ENCODE measurements around the gene OR2A1.
A peak's percentile ranks its signal among the peaks of the same experiment; 100 is the strongest.
"Not testable (repeated sequence)": the region's sequence is repeated elsewhere in the genome, so short reads cannot be mapped to it uniquely, and the experiment has no call there.

OR2A1 gene

DNA sequence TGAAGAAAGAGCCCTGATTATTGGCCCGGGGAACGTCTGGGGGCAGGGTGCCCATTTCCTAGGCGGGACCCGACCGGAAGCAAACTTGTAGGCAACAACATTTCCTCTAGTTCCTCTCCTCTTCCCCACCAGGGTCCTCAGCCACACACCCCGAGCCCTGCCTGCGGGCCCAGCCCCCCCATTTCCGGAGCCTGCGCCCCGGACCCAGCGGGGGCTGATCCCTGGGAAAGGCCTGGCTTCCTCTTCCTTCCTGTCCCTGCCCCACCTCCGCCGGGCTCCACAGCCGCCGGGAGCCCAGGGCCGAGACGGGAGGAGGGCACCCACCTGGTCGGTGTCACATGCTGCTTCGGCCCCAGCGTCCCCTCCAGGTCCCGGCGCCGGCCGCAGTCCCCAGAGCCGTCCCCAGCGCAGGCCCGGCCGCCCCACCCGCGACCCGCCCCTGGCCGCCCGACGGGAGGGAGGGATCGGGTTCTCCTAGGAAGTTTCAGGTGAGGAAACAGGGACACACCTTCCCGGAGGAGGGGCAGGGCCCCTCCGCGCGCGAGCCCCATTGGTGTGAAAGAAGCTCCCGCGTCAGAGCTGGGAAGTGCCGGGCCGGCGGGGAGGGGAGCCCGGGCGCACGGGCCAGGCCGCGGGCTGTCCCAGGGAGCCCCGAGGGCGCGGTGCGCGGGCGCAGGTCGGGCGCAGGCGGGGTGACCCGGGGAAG lies 18.3 kb upstream of the OR2A1 start:
- H3K4me1 ChIP-seq (ENCODE audit: insufficient read depth, poor library complexity, severe bottlenecking); DNase-seq (ENCODE audit: low spot score); H3K27ac ChIP-seq (ENCODE audit: poor library complexity, severe bottlenecking); H3K9me3 ChIP-seq (ENCODE audit: severe bottlenecking); H3K36me3 ChIP-seq (ENCODE audit: low read depth); H3K27me3 ChIP-seq (ENCODE audit: insufficient read depth, poor library complexity, severe bottlenecking); H3K4me3 ChIP-seq (ENCODE audit: severe bottlenecking): not testable (repeated sequence)
- ATAC-seq (ENCODE audit: low read depth), result peak; percentile 93

GRCh38 chr7:144302578-144303303 lies 9.5 kb upstream of the OR2A1 start:
- not testable (repeated sequence) for H3K4me1 ChIP-seq (ENCODE audit: insufficient read depth, poor library complexity, severe bottlenecking); H3K4me3 ChIP-seq (ENCODE audit: severe bottlenecking); H3K27me3 ChIP-seq (ENCODE audit: insufficient read depth, poor library complexity, severe bottlenecking); H3K9me3 ChIP-seq (ENCODE audit: severe bottlenecking); H3K27ac ChIP-seq (ENCODE audit: poor library complexity, severe bottlenecking); DNase-seq (ENCODE audit: low spot score); H3K36me3 ChIP-seq (ENCODE audit: low read depth)
- peak; percentile 48; the same call in 2 of the 3 replicates for ATAC-seq (ENCODE audit: low read depth)

DNA sequence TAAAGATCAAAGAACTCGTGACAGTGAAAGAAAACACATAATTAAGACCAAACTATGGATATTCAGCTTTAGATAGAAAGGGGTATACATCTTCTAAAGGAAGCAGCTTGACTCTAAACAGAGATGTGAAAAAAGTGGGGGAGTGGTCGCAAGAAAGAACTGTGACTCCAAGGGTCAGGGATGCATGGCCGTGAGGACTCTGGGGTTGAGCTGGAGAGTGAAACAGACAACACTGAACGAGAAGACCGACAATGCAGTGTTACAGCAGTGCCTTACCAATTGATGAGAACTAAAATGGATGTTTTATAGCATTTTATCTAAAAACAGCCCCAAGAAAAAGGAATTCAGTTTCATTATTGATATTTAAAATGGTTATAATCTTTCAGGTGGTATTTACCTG lies 8.6 kb upstream of the OR2A1 start:
- not testable (repeated sequence) for H3K9me3 ChIP-seq (ENCODE audit: severe bottlenecking); H3K27me3 ChIP-seq (ENCODE audit: insufficient read depth, poor library complexity, severe bottlenecking); H3K4me3 ChIP-seq (ENCODE audit: severe bottlenecking); H3K4me1 ChIP-seq (ENCODE audit: insufficient read depth, poor library complexity, severe bottlenecking); H3K36me3 ChIP-seq (ENCODE audit: low read depth); H3K27ac ChIP-seq (ENCODE audit: poor library complexity, severe bottlenecking); DNase-seq (ENCODE audit: low spot score); ATAC-seq (ENCODE audit: low read depth)

- not testable (repeated sequence) for H3K4me3 ChIP-seq (ENCODE audit: severe bottlenecking); H3K27ac ChIP-seq (ENCODE audit: poor library complexity, severe bottlenecking); ATAC-seq (ENCODE audit: low read depth); H3K9me3 ChIP-seq (ENCODE audit: severe bottlenecking); H3K4me1 ChIP-seq (ENCODE audit: insufficient read depth, poor library complexity, severe bottlenecking); H3K36me3 ChIP-seq (ENCODE audit: low read depth); DNase-seq (ENCODE audit: low spot score); H3K27me3 ChIP-seq (ENCODE audit: insufficient read depth, poor library complexity, severe bottlenecking)
Measured at GRCh38 chr7:144305156-144305555, 7.1 kb upstream of the OR2A1 start.

DNA sequence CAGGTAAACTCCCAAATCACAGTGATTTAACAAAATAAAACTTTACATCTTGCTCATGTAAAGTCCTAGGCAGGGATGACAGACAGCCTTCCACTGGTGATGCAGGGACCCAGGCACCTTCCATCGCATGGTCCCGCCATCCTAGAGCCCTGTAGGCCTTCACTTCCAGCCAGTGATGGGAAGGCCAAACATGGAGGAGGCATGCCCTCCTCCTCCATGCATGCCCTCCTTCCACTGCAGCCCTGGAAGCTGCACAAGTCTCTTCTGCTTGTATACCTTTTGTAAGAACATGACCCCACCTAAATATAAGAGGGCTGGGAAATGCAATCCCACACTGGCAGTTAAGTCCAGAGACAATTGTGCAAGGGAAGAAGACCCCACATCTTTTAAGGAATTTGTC lies 2.5 kb upstream of the OR2A1 start:
- not testable (repeated sequence) for H3K27ac ChIP-seq (ENCODE audit: poor library complexity, severe bottlenecking); DNase-seq (ENCODE audit: low spot score); H3K9me3 ChIP-seq (ENCODE audit: severe bottlenecking); H3K4me1 ChIP-seq (ENCODE audit: insufficient read depth, poor library complexity, severe bottlenecking); H3K36me3 ChIP-seq (ENCODE audit: low read depth); H3K27me3 ChIP-seq (ENCODE audit: insufficient read depth, poor library complexity, severe bottlenecking); ATAC-seq (ENCODE audit: low read depth); H3K4me3 ChIP-seq (ENCODE audit: severe bottlenecking)

DNA sequence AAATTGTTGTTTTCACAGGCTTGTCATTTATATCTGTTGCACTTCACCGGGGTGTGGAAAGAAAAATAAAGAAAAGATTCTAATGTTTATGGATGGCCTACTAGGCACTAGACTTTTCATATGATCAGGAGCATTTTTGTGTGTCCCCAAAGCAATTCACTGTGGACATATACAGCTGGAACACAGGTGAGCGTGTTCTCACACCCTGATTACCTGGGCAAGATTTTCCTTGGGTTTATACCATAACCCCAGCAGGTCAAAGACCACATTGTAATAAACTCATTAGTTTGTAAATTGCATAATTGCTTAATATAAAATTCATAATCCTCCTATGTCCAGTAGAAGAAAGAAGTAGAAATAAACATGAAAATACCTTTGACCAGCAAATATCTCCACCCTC lies 1.0 kb upstream of the OR2A1 start:
- not testable (repeated sequence) for H3K4me3 ChIP-seq (ENCODE audit: severe bottlenecking); H3K27ac ChIP-seq (ENCODE audit: poor library complexity, severe bottlenecking); H3K4me1 ChIP-seq (ENCODE audit: insufficient read depth, poor library complexity, severe bottlenecking); ATAC-seq (ENCODE audit: low read depth); H3K9me3 ChIP-seq (ENCODE audit: severe bottlenecking); H3K36me3 ChIP-seq (ENCODE audit: low read depth); H3K27me3 ChIP-seq (ENCODE audit: insufficient read depth, poor library complexity, severe bottlenecking); DNase-seq (ENCODE audit: low spot score)

GRCh38 chr7:144317537-144317936 lies 5.3 kb downstream of the OR2A1 start:
- not testable (repeated sequence) for DNase-seq (ENCODE audit: low spot score); H3K27me3 ChIP-seq (ENCODE audit: insufficient read depth, poor library complexity, severe bottlenecking); H3K4me3 ChIP-seq (ENCODE audit: severe bottlenecking); H3K9me3 ChIP-seq (ENCODE audit: severe bottlenecking); H3K27ac ChIP-seq (ENCODE audit: poor library complexity, severe bottlenecking); H3K4me1 ChIP-seq (ENCODE audit: insufficient read depth, poor library complexity, severe bottlenecking); ATAC-seq (ENCODE audit: low read depth); H3K36me3 ChIP-seq (ENCODE audit: low read depth)

DNA sequence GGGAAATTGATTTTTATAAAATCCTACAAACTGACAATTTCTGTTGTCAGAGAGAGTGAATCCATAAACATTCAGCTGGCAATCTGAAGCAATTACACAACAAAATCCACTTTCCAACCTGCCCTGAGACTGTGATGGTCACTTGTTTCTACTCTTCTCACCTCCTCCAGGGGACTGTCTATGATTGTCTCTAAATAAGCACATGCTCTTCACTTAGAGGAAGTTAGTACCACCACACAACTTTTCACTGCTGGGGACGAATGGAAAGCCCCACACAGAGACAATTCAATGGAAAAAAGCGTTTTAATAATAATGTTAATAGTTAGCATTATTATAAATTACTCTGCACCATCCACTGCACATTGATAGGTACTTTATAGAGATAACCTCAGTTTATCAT lies 7.3 kb downstream of the OR2A1 start:
- not testable (repeated sequence) for ATAC-seq (ENCODE audit: low read depth); H3K9me3 ChIP-seq (ENCODE audit: severe bottlenecking); H3K27me3 ChIP-seq (ENCODE audit: insufficient read depth, poor library complexity, severe bottlenecking); H3K36me3 ChIP-seq (ENCODE audit: low read depth); H3K4me1 ChIP-seq (ENCODE audit: insufficient read depth, poor library complexity, severe bottlenecking); H3K4me3 ChIP-seq (ENCODE audit: severe bottlenecking); H3K27ac ChIP-seq (ENCODE audit: poor library complexity, severe bottlenecking); DNase-seq (ENCODE audit: low spot score)

DNA sequence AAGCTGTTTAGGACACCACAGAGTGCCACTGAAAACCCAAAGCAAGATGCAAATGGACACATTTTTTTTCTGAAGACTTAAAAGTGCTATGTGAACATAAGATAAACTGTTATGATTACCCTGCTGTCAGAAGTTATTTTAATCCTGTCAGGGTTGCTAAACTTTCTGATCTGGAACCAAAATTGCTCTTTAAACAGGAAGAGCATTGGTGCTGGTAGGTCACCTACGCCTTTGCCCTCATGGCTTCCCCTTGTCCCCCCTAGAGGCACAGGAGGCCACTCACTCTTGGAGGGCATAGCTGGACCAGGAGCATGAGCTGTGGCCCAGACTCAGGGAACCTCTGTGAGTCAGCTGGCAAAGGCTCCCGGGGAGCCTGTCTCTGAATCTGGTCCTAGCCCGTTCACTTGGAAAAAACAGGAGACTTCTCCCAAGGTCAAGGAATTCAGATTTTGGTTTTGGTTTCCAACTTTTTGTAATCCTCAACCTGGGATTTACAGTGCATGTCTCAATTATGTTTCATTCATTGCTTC lies 9.5 kb downstream of the OR2A1 start:
- not testable (repeated sequence) for H3K27me3 ChIP-seq (ENCODE audit: insufficient read depth, poor library complexity, severe bottlenecking); H3K9me3 ChIP-seq (ENCODE audit: severe bottlenecking); H3K4me3 ChIP-seq (ENCODE audit: severe bottlenecking); H3K4me1 ChIP-seq (ENCODE audit: insufficient read depth, poor library complexity, severe bottlenecking); DNase-seq (ENCODE audit: low spot score); H3K27ac ChIP-seq (ENCODE audit: poor library complexity, severe bottlenecking); H3K36me3 ChIP-seq (ENCODE audit: low read depth)
- peak; percentile 22; the same call in 1 of the 3 replicates for ATAC-seq (ENCODE audit: low read depth)

GRCh38 chr7:144323359-144323758 lies 11.1 kb downstream of the OR2A1 start:
- peak; percentile 42 for DNase-seq (ENCODE audit: low spot score)
- H3K4me1 ChIP-seq (ENCODE audit: insufficient read depth, poor library complexity, severe bottlenecking); H3K9me3 ChIP-seq (ENCODE audit: severe bottlenecking); H3K27ac ChIP-seq (ENCODE audit: poor library complexity, severe bottlenecking); H3K4me3 ChIP-seq (ENCODE audit: severe bottlenecking); H3K27me3 ChIP-seq (ENCODE audit: insufficient read depth, poor library complexity, severe bottlenecking); H3K36me3 ChIP-seq (ENCODE audit: low read depth); ATAC-seq (ENCODE audit: low read depth): not testable (repeated sequence)

DNA sequence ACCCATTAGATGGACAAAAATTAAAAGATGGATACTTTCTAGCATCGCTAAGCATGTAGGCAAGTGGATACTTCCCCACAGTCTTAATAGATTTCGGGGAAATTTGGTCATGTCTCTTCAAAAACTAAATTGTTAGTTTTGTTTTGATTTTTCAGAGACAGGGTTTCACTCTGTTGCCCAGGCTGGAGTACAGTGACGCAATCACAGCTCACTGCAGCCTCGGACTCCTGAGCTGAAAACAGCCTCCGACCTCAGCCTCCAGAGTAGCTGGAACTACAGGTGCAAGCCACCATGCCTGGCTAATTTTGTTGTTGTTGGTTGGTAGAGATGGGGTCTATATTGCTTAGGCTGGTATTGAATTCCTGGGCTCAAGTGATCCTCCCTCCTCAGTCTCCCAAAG lies 13.6 kb downstream of the OR2A1 start:
- H3K4me3 ChIP-seq (ENCODE audit: severe bottlenecking); H3K27me3 ChIP-seq (ENCODE audit: insufficient read depth, poor library complexity, severe bottlenecking); H3K9me3 ChIP-seq (ENCODE audit: severe bottlenecking); H3K4me1 ChIP-seq (ENCODE audit: insufficient read depth, poor library complexity, severe bottlenecking); H3K27ac ChIP-seq (ENCODE audit: poor library complexity, severe bottlenecking); ATAC-seq (ENCODE audit: low read depth); H3K36me3 ChIP-seq (ENCODE audit: low read depth): not testable (repeated sequence)
- DNase-seq (ENCODE audit: low spot score), result peak; percentile 29

Measured in RWPE2 (cell line).